PC-3 (cell line): ENCODE data around the gene KLHL13.

ENCODE experiments used
- EZH2phosphoT487 ChIP-seq: fragments of 300-600 bp; sonication (generic); IDR thresholded peaks from 2 replicates; pipeline ENCODE4 v1.6.1; 2018; ENCODE audit warnings: mild to moderate bottlenecking, antibody characterized with exemption, low read length, borderline replicate concordance
- TF ChIP-seq, protein P1 (sequence below): fragments of 300-600 bp; sonication (generic); conservative IDR thresholded peaks from 2 replicates; pipeline ENCODE4 v1.5.1; 2017; ENCODE audit warnings: antibody characterized with exemption, low read depth, mild to moderate bottlenecking, low read length

DNA sequence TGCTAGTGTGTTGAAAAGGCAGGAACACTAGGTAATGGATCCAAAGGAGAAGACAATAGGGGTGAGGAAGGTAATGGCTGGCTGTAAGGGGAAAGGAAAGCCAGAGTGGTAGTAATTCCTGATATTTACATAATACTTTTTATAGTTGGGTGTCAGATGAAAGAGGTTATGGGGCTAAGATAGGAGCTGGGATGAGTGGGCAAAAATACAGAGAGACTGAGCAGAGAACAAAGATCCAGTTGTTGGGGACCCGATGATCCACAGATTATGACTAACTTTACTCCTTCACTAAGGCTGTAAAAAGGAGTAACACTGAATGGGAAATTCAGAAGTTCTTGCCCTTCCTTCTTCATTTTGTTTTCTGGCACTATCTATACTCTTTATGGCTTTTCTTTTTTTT is 138.2 kb downstream of the KLHL13 start:
- TF ChIP-seq, protein P1, sequence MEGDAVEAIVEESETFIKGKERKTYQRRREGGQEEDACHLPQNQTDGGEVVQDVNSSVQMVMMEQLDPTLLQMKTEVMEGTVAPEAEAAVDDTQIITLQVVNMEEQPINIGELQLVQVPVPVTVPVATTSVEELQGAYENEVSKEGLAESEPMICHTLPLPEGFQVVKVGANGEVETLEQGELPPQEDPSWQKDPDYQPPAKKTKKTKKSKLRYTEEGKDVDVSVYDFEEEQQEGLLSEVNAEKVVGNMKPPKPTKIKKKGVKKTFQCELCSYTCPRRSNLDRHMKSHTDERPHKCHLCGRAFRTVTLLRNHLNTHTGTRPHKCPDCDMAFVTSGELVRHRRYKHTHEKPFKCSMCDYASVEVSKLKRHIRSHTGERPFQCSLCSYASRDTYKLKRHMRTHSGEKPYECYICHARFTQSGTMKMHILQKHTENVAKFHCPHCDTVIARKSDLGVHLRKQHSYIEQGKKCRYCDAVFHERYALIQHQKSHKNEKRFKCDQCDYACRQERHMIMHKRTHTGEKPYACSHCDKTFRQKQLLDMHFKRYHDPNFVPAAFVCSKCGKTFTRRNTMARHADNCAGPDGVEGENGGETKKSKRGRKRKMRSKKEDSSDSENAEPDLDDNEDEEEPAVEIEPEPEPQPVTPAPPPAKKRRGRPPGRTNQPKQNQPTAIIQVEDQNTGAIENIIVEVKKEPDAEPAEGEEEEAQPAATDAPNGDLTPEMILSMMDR, result no peak
- TF ChIP-seq EZH2phosphoT487, result no peak
